ENCODE results near the gene SRM.

Gene SRM

GRCh38 chr1:11012260-11013159 is 47.3 kb downstream of the SRM start, which contains the start of gene TARDBP:
Gene TARDBP (plus strand): TSS chr1:11012654. CDS start chr1:11013728, 1,074 bp downstream.
- peak; percentile 74 to 84 for DNase-seq
